Cardiac fibroblast (primary cell): Measurements from ENCODE around the gene APOH.

Experiments used
- DNase-seq, 2 donors: peaks; one replicate each; pipeline versions ENCODE4 v3.0.0 to v3.0.0-alpha.2; 2010; ENCODE audit warnings: low read depth in 2 of 2
- H3K4me3 ChIP-seq, 2 donors: replicated peaks in 1 of 2; 1 replicate in 1 of 2; 2 replicates in 1 of 2; pipeline ENCODE4 v1.5.1; 2011; ENCODE audit warnings: low read depth in 2 of 2, low read length in 2 of 2, mild to moderate bottlenecking in 2 of 2, moderate library complexity in 1 of 2
- TF ChIP-seq, protein P1 (sequence below): IDR thresholded peaks from one replicate; pipeline ENCODE4 v1.5.1; 2011; ENCODE audit warnings: low read depth, mild to moderate bottlenecking, low read length, inconsistent platforms

Gene APOH, protein sequence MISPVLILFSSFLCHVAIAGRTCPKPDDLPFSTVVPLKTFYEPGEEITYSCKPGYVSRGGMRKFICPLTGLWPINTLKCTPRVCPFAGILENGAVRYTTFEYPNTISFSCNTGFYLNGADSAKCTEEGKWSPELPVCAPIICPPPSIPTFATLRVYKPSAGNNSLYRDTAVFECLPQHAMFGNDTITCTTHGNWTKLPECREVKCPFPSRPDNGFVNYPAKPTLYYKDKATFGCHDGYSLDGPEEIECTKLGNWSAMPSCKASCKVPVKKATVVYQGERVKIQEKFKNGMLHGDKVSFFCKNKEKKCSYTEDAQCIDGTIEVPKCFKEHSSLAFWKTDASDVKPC

DNA sequence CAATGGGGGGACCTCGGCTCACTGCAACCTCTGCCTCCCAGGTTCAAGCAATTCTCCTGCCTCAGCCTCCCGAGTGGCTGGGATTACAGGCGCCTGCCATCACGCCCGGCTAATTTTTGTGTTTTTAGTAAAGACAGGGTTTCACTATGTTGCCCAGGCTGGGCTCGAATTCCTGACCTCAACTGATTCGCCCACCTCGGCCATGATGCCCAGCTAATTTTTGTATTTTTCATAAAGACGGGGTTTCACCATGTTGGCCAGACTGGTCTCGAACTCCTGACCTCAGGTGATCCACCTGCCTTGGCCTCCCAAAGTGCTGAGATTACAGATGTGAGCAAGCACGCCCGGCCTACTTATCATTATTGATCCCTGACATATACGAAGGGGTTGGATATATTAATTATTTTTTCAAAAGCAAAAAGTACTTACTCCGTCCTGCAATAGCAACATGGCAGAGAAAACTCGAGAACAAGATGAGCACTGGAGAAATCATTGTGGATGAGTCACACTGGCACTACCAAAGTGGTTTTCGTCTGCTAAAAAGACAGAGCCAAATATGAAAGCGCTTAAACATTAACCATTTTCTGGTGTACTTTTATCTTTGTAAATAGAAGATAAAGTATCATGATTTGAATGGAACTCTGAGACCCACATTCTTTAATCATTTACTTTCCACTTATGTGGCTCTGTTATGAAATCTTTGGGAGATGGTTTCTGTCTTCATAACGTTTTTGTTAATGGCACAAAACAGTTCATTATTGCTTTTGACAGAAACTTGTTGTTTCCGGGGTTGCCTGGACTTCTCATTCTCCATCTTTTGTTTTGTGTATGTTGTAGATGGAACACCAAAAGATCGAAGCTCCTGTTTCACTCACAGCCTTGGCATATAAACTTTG, at the start of gene APOH:
Gene APOH (minus strand): TSS at position 529 of the 896 bp plus-strand sequence. CDS start 36 bp downstream, at position 493.
- TF ChIP-seq, protein P1, sequence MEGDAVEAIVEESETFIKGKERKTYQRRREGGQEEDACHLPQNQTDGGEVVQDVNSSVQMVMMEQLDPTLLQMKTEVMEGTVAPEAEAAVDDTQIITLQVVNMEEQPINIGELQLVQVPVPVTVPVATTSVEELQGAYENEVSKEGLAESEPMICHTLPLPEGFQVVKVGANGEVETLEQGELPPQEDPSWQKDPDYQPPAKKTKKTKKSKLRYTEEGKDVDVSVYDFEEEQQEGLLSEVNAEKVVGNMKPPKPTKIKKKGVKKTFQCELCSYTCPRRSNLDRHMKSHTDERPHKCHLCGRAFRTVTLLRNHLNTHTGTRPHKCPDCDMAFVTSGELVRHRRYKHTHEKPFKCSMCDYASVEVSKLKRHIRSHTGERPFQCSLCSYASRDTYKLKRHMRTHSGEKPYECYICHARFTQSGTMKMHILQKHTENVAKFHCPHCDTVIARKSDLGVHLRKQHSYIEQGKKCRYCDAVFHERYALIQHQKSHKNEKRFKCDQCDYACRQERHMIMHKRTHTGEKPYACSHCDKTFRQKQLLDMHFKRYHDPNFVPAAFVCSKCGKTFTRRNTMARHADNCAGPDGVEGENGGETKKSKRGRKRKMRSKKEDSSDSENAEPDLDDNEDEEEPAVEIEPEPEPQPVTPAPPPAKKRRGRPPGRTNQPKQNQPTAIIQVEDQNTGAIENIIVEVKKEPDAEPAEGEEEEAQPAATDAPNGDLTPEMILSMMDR, result no peak
- H3K4me3 ChIP-seq, result no peak within 1 kb of the TSS
- no peak for DNase-seq

DNA sequence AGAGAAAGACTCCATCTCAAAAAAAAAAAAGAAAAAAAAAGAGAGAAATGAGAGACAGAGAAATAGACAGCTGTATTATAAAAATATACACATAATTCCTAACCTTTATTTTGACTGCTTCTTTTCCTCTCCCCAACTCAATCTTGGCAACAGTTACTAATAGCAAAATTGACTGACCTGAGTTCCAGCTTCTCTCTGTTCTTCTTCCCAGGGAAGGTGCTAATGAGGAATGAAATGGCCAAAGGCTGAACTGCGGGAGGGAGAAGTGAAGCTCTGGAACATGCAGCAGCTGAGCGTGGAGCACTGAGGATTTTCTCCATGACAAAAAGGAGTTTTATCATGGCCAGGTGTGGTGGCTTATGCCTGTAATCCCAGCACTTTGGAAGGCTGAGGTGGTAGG, 48.0 kb upstream of the APOH start:
- DNase-seq, result no peak
- TF ChIP-seq, protein P1, result no peak
- no peak overlapping the region for H3K4me3 ChIP-seq

DNA sequence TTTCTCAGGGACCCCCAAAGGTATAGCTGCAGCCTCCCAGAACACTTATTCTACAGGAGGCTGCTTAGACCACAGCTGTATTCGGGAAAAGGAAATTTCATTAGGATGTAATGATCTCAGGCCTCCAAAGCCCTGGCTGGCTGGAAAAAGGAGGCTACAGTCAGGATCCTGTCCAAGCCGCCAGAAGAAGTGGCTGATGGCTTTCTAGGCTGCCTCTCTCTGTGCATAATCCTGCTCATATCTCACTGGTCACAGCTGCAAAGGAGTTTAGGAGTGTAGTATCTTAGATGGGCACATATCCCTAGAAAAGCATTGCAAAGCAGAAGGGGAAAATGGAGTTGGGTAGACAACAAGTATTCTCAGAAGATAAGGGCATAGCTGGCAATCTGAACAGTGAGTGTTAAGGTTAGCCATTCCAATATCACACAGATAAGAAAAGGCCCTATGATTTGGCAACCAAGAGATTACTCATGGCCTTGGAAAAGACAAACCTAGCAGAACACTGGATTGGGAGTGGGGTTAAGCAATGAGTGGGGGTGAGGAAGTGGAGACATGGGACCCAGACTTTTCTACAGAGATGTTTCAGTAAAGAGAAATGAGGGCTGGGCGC, 47.2 kb upstream of the APOH start:
- peak; percentile 50 to 51 for DNase-seq
- TF ChIP-seq, protein P1, result no peak
- H3K4me3 ChIP-seq, result no peak overlapping the region

DNA sequence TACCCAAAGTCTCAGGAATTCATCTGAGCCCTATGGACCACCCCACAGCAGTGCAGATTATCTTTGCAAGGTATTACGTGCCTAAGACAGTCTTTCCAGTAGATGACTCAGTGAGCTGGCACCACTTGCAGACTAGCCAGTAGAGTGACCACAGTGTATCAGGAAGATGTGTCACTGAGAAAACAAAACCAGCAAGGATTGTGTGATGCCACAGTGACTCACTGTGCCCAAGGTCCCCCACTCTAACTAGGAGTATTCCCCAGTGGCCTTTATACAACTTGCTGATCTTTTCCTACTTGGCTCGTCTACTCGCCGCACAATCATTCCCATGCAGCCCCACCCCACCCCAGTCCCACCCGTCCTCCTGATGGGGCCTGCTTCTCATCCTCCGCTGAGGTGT, 46.4 kb upstream of the APOH start:
- TF ChIP-seq, protein P1, result no peak
- H3K4me3 ChIP-seq, result no peak overlapping the region
- peak; percentile 76 to 98 for DNase-seq

DNA sequence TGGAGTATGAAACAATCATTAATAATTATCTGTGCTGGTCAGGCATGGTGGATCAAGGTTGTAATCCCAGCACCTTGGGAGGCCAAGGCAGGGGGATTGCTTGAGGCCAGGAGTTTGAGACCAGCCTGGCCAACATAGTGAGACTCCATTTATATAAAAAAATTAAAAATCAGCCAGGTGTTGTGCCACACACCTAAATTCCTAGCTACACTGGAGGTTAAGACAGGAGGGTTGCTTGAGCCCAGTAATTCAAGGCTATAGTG, 44.3 kb upstream of the APOH start:
- TF ChIP-seq, protein P1, result no peak
- no peak overlapping the region for H3K4me3 ChIP-seq
- DNase-seq, result no peak

DNA sequence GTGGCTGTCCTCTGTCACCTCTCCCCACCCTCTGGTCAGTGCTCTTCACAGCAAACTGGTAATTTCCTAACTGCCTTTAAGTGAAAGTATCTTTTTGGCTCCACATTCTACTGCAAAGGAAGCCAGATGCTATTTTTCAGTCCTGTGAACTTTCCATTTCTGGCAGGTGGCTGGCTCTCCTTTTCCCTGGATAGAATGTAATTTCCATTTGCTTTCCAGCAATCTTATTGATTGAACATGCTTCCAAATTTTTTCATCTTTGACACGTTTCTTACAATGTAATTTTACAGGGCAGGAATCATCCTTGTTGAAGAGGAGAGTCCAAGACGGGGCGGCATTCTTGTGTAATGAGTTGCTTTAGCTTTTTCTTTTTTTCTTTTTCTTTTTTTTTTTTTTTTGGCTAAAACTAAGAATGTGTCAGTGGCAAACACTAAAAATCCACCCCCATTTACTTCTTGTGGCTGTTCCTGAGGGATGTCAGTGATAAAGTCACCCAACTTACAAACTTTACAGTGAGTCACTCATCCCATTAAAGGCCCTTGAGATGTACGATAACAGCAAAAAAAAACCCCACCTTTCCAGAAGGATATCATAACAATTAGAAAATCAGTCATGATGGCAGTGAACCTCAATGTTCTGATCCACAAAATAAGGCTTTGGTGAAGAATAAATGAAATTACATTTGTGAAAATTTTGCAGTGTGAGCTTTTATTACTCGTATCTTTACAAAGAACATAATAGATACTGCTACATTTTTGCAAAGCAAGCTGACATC, 43.8 kb upstream of the APOH start:
- peak; percentile 73 to 83 for DNase-seq
- TF ChIP-seq, protein P1, result no peak
- peak overlapping the region in 1 of 2 donors; percentile 13 for H3K4me3 ChIP-seq
